Stimulated activated CD8-positive, alpha-beta memory T cell treated with anti-CD3 and anti-CD28 coated beads, Interleukin-15, amount 100 ng/mL, for 24 hours (primary cell): ENCODE measurements around the gene SHC2.
"Not testable (repeated sequence)": the region's sequence is repeated elsewhere in the genome, so short reads cannot be mapped to it uniquely, and the experiment has no call there.

Source experiments
- DNase-seq: peaks from one replicate; pipeline ENCODE4 v3.0.0-alpha.2; 2020; ENCODE audit warnings: low read depth

Gene SHC2

GRCh38 chr19:406971-407510, 53.8 kb downstream of the SHC2 start:
- no peak for DNase-seq

GRCh38 chr19:406135-406781, 54.6 kb downstream of the SHC2 start:
- DNase-seq = no peak

DNA sequence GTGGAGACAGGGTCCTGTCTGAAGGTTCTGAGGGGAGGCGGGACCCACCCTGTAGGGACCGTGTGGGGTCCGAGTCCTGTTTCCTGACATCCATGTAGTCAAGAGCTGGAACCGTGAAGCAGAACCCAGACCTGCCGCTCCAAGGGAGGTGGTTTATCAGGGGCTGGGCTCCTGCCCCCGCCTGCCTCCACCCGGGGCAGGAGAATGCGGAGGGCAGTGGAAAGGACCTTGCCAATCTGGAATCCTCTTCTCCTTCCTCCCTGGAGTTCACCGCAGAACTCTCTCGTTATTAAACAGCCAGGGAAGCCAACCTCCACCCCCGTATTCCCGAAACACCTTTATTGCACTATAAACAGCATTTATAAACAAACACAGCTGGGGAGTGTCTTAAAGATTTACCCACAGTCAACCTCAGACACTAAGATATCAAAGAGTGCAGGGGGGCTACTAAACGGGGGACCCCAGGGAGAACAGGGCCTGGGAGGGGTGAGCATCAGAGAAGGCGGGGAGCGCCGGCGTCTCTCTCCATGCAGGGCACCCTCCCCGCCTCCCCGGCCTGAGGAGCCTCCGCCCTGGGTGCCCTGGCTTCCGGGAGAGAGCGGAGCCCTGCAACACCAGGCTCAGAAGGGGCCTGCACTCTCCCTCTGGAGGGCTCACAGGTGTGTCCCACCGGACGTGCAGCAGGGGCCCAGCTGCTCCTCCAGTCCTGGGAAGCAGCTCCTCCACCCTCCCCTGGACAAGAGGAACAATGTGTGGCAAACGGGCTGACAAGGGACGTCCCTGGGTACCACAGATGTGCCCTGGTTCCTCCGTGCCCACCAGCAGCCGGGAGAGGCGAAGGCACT, 55.5 kb downstream of the SHC2 start:
- DNase-seq = no peak

DNA sequence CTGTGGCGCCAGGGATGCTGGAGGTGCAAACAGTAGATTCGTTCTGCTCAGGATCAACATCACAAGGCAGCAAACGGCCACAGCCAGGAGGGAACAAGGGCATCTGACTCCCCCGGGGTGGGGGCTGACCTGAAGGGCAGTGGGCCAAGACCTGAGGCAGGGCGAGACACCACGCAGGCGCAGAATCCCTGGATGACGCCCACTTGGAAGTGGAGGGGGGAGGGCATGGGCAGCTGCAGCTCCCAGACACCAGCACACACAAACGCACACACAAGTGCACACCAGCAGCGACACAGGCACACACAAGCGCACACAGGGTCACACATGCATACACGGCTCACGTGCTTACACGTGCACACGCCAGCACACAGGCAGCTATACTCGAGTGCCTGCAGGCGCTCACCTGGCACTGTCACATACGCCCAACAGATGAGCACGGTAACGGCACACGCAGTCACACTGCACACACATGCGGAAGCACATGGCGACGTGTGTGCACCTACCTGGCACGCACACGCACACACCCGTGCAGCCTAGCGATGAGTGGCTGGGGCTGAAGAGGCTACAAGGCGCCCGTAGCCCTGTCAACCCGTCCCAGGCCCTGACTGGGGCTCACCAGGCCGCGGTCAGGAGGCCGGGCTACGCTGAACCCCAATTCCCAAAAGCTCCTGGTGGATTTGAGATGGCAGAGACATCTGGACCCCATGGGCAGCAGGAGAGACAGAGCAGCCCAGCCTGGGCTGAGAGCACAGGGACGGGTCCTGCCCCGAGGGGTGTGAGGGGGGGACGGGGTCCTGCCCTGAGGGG, 57.4 kb downstream of the SHC2 start:
- DNase-seq = no peak

- DNase-seq = no peak
Observed at GRCh38 chr19:402786-403185, 58.0 kb downstream of the SHC2 start.

DNA sequence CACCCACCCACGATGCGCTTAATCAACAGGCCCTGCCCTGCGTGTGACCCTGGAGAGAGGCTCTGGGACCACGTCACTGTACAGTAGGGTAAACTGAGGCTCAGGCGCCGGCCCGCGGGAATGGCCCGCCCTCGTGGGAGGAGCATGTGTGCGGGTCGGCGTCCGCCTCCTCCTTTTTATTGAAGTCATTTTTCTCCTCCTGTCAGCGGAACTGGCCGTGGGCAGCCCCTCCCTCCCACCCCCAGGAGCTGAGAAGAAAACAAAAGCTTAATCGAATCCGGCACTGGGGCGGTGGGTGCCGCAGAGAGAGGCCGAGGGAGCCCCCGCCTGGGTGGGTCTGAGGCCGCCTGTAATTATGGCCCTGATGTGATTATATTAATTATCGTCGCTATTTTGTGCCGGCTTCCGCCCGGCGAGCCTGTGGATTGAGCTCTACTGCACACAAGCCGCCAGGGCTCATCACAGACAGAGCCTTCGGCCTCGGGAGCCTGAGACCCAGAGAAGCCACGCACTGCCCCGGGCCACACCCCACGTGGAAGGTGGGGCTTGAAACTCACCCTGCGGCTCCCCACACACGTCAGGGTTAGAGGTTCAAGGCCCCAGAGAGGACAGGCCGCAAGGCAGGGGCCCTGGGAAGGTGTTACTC, 58.8 kb downstream of the SHC2 start:
- DNase-seq = no peak

DNA sequence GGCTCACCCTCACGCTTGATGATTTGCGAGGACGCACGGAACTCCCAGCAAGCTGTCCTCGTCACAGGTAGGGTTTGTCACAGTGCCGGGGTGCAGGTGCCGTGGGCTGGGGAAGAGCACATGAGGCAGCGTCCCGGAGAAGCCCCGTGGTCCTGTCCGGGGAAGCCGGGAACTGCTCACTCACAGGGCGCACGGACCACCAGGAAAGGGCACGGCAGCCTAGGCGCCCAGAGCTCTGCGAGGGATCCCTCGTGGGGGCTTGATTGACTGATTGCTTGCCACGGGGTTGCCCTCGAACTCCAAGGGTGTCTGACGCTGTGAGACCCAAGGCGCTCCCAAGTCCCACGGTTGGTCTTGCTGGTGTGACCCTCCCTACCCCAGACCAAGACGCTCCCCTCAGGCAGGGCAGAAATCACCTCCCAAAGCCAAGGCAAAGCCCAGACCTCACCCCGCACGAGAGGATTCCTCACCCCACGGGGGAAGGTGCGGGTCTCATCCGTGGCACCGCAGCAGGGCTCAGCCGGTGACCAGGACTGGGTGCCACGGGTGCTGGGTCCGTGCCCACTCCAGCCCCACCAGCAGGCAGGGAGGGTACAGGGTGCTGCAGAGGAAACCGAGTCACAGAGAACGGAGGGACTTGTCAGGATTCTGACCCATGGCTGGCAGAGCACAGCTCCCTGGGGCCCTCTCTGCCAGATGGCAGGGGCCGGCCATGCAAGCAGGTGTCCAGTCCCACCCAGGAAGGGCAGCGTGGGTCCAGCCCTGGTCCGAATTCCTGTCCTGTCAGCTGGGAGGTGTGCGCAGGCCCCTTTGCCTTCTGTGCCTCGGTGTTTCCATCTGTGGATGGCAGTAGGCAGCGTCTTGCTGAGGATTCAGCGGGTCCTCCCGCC, 59.6 kb downstream of the SHC2 start:
- no peak for DNase-seq

GRCh38 chr19:399370-399769, 61.5 kb downstream of the SHC2 start:
- DNase-seq = no peak

GRCh38 chr19:398719-399118, 62.1 kb downstream of the SHC2 start:
- no peak for DNase-seq

GRCh38 chr19:397941-398706, 62.7 kb downstream of the SHC2 start:
- no peak for DNase-seq

DNA sequence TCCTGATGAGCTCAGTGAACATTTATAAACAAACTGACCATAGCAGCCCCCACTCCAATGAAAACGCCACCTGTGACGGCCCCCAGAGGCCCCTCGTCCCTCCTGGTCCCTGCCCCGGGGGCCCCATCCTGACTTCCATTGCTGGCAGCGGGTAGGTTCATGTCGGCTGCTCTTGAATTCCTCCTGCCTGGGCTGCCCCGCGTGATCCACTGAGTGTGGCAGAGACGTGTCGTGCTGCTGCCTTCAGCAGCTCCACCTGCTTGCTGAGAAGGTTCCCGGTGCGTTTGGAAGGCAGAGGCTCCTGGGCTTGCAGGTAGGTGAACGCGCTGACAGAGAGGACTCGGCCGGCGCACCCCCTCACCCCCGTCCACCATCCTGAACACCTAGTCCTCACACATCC, 63.5 kb downstream of the SHC2 start:
- DNase-seq = no peak

DNA sequence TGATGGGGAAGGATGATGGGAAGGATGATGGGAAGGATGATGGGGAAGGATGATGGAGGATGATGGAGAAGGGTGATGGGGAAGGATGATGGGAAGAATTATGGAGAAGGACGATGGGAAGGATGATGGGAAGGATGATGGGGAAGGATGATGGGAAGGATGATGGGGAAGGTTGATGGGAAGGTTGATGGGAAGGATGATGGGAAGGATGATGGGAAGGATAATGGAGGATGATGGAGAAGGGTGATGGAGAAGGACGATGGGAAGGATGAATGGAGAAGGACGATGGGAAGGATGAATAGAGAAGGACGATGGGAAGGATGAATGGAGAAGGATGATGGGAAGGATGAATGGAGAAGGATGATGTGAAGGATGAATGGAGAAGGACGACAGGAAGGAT, 65.4 kb downstream of the SHC2 start:
- no peak for DNase-seq

DNA sequence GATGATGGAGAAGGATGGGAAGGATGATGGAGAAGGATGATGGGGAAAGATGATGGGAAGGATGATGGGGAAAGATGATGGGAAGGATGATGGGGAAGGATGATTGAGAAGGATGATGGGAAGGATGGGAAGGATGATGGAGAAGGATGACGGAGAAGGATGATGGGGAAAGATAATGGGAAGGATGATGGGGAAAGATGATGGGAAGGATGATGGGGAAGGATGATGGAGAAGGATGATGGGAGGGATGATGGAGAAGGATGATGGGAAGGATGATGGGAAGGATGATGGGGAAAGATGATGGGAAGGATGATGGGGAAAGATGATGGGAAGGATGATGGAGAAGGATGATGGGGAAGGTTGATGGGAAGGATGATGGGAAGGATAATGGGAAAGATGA, 66.0 kb downstream of the SHC2 start:
- DNase-seq = not testable (repeated sequence)

GRCh38 chr19:393560-393959, 67.3 kb downstream of the SHC2 start:
- not testable (repeated sequence) for DNase-seq

DNA sequence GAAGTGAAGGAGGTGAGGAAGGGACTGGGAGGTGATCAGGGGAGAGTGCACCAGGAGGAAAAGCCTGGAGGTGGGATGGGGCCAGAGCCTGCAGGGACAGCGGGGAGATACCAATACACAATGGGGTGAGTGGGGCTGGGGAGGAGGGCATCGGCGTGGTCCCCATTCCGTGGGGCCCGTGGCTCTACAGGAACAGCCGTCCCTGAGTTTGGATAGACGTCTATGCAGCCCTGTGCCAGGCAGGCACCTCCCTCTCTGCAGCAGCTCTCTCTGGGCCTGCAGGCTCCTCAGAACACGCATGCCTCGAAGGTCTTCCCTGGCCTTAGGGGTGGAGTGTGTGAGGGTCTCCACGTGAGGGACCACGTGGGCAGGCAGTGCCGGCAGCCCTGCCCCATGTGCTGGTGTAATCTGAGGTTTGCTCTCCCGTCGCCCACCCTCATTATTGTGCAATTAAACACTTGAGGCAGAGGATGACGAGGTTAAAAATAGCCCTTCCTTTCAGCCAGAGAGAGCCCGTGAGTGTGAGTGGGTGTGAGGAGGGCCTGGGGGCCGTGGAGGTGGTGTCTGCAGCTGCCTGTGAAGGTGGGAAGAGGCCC, 68.4 kb downstream of the SHC2 start:
- no peak for DNase-seq

GRCh38 chr19:391726-392374, 69.0 kb downstream of the SHC2 start:
- DNase-seq = no peak

DNA sequence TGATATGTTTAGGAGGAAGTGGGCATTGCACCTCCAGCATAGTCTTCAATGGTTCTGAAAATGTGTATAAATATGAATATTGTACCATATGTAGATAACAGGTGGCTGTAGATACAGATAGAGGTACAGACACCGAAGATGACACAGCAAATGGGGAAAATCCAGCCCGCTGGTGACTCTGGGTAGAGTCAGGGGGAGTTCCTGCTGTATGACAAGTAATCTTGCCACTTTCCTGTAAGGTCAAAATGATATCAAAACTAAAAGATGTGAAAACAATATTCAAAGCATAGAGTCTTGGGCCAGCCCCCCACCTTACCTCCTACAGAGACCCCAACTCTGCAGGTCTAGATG, 69.7 kb downstream of the SHC2 start:
- no peak for DNase-seq

DNA sequence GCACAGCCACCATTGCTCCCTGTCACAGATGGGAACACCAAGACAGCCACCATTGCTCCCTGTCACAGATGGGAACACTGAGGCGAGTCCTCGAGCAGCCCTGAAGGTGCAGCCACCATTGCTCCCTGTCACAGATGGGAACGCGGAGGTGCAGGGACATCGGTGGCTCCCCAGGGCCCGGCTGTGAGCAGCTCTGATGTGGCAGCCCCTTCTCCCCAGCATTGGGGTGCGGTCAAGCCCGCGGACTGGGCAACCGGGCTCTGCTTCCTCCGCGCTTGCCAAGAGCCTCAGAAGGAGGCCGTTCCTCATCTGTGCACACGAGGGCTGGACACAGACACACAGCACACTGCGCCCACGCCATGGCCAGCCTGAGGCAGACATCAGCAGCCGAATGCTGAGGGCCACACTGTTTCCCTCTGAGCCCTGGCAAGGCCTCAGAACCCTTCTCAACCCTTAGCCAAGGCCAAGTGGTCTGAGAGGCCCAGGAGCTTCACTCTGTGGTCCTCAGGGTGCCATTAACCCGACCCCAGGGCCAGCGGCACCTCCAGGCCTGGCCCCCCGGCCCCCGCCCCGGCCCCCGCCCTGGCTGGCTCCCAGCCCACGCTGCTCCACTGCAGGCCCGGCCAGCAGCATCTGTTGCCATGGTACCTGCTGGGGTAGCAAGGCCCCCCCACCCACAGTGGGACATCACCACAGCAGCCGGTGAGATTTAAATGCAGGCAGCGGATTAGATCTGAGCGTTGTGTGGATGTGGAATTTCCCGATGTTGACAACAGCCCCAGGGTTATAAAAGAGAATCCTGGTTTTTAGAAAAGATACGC, 70.2 kb downstream of the SHC2 start:
- no peak for DNase-seq

GRCh38 chr19:389935-390289, 70.9 kb downstream of the SHC2 start:
- DNase-seq = no peak
